ENCODE measurements around the gene MBD3L2.

GRCh38 chr19:7068599-7068998 is 19.5 kb downstream of the MBD3L2 start:
- TF ChIP-seq CTCF (conservative IDR thresholded peaks at IDR 0.05) (no peak), EZH2 (IDR thresholded peaks at IDR 0.05; ENCODE audit: low read depth) (no peak)
